Medulla oblongata (tissue), 1 donor: ENCODE measurements around the gene SIX2.

Source experiments
- DNase-seq: peaks from one replicate; pipeline ENCODE4 v3.0.0-alpha.2; 2015; ENCODE audit errors: extremely low spot score

Gene SIX2

GRCh38 chr2:44967056-44967455, 42.2 kb downstream of the SIX2 start:
- DNase-seq = no peak

- no peak for DNase-seq
Observed at GRCh38 chr2:44965684-44966083, 43.6 kb downstream of the SIX2 start.

- DNase-seq = no peak
Observed at GRCh38 chr2:44964752-44965236, 44.5 kb downstream of the SIX2 start.

GRCh38 chr2:44962176-44962695, 47.0 kb downstream of the SIX2 start:
- no peak for DNase-seq

GRCh38 chr2:44960871-44961270, 48.4 kb downstream of the SIX2 start:
- DNase-seq = no peak

GRCh38 chr2:44959855-44960254, 49.4 kb downstream of the SIX2 start:
- DNase-seq = no peak

- no peak for DNase-seq
Observed at GRCh38 chr2:44957656-44958327, 51.5 kb downstream of the SIX2 start.

- no peak for DNase-seq
Observed at GRCh38 chr2:44956843-44957242, 52.4 kb downstream of the SIX2 start.

GRCh38 chr2:44955593-44956392, 53.5 kb downstream of the SIX2 start:
- DNase-seq = peak; percentile 65
